ENCODE measurements around the gene ADAMTS20. TPM values are rescaled to one million over a fixed set of nuclear protein-coding genes. Genes with fewer than 3 reads are reported as not detected.
"Not testable (repeated sequence)": the region's sequence is repeated elsewhere in the genome, so short reads cannot be mapped to it uniquely, and the experiment has no call there.

Gene ADAMTS20
- total RNA-seq, 1 donor from 2014 or later = 0.22 TPM

DNA sequence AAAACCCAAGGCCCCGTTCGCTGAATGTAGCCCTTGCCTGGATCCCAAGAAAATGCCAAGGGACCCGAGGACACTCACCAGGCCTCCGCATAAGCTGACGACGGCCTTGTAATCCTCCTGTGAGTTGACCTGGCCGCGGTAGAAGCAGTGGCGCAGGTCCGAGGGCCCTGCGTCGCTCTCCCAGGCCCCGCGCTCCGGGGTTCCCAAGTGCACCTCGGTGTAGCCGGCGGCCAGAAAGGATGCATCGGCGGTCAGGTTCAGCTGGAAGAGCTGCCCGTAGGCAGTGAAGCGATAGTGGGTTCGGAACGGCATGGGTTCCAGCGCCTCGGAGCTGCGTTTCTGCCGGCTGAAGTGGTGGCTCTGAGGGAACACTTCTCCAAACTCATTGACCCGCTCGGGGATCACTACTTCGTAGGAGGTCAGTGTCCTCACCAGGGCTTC is 1.2 kb downstream of the ADAMTS20 start:
- Mint-ChIP-seq H3K9me3 (ENCODE audit: low read depth) (peaks cover 8% of the 10 kb centered on the region), H3K36me3 (ENCODE audit: low read depth) (no peaks in the 10 kb centered on the region), H3K27me3 (ENCODE audit: low read depth) (peaks cover 25% of the 10 kb centered on the region), H3K4me3 (ENCODE audit: unreplicated experiment) (peak overlapping the region; percentile 84), H3K27ac (ENCODE audit: unreplicated experiment) (no peak overlapping the region), H3K4me1 (ENCODE audit: low read depth) (peaks cover 15% of the 10 kb centered on the region)
- no peak for DNase-seq (ENCODE audit: low spot score)
- no peak for TF ChIP-seq CTCF (IDR thresholded peaks at IDR 0.05)

- no peak overlapping the region for H3K4me3 Mint-ChIP-seq (ENCODE audit: unreplicated experiment)
- no peak overlapping the region for H3K27ac Mint-ChIP-seq (ENCODE audit: unreplicated experiment)
- H3K9me3 Mint-ChIP-seq (ENCODE audit: low read depth) = no peaks in the 10 kb centered on the region
- H3K36me3 Mint-ChIP-seq (ENCODE audit: low read depth) = no peaks in the 10 kb centered on the region
- peaks cover 10% of the 10 kb centered on the region for H3K4me1 Mint-ChIP-seq (ENCODE audit: low read depth)
- no peak for DNase-seq (ENCODE audit: low spot score)
- TF ChIP-seq CTCF (IDR thresholded peaks at IDR 0.05) = no peak
- peaks cover 2% of the 10 kb centered on the region for H3K27me3 Mint-ChIP-seq (ENCODE audit: low read depth)
These were observed 7.3 kb downstream of the ADAMTS20 start for GRCh38 chr12:43544703-43545102.

DNA sequence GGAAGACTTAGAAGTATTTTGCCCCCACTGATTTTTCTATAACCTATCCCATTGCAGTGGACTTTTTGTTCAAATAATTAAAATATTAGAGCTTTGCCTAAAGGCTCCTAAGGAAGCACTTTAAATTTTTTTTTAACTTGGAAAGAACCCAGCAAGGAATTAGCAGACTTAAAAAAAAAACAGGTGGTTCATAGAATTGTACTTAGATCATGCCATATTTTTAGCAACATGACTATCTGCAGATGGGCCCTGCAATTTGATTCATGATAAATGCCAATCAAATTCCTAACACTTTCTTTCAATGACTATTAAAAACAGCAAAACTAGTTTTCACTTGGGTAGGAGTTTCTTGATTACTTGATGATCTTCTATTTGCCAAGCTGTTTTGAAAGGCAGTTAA is 11.5 kb downstream of the ADAMTS20 start:
- Mint-ChIP-seq H3K27me3 (ENCODE audit: low read depth) (no peaks in the 10 kb centered on the region), H3K27ac (ENCODE audit: unreplicated experiment) (no peak overlapping the region), H3K4me1 (ENCODE audit: low read depth) (peaks cover 7% of the 10 kb centered on the region), H3K9me3 (ENCODE audit: low read depth) (peaks cover 6% of the 10 kb centered on the region), H3K36me3 (ENCODE audit: low read depth) (no peaks in the 10 kb centered on the region), H3K4me3 (ENCODE audit: unreplicated experiment) (no peak overlapping the region)
- DNase-seq (ENCODE audit: low spot score) = no peak
- TF ChIP-seq CTCF (IDR thresholded peaks at IDR 0.05) = no peak

- not testable (repeated sequence) for H3K4me3 Mint-ChIP-seq (ENCODE audit: unreplicated experiment); H3K27ac Mint-ChIP-seq (ENCODE audit: unreplicated experiment); H3K4me1 Mint-ChIP-seq (ENCODE audit: low read depth); H3K27me3 Mint-ChIP-seq (ENCODE audit: low read depth); DNase-seq (ENCODE audit: low spot score); H3K9me3 Mint-ChIP-seq (ENCODE audit: low read depth); H3K36me3 Mint-ChIP-seq (ENCODE audit: low read depth)
These were observed 14.3 kb downstream of the ADAMTS20 start for GRCh38 chr12:43537675-43538074.

DNA sequence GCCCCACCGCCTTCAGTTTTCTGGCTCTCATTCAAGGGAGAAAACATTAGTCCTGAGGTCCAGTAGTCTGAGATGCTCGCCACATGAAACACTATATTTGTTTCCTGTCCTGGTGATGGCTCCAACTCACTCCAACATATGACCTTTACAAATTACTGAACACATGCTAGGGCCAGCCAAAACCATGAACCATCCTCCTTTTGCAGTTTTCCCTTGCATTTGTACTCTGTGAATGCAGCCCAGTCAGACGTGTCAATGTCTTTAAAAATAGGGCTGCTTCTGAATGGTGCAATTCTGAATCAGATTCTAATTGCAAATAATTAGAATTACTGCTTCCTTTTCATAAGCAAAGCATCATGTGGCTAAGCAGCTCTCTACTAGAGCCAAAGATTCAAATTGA is 36.0 kb downstream of the ADAMTS20 start:
- no peaks in the 10 kb centered on the region for H3K4me1 Mint-ChIP-seq (ENCODE audit: low read depth)
- H3K27ac Mint-ChIP-seq (ENCODE audit: unreplicated experiment) = no peak overlapping the region
- H3K27me3 Mint-ChIP-seq (ENCODE audit: low read depth) = peaks cover 2% of the 10 kb centered on the region

More for the DNA sequence above, 36.0 kb downstream of the ADAMTS20 start:
- Mint-ChIP-seq H3K36me3 (ENCODE audit: low read depth) (no peaks in the 10 kb centered on the region), H3K9me3 (ENCODE audit: low read depth) (no peaks in the 10 kb centered on the region), H3K4me3 (ENCODE audit: unreplicated experiment) (no peak overlapping the region)
- no peak for TF ChIP-seq CTCF (IDR thresholded peaks at IDR 0.05)
- no peak for DNase-seq (ENCODE audit: low spot score)
